DND-41 (cell line): ENCODE measurements around the gene SMOC2.

Source experiments
- ATAC-seq: fragments of 200-7000 bp; cut with Tn5 transposase; 3 replicates; pipeline ENCODE4 v1.9.1; 2021; ENCODE audit warnings: low read depth; ENCODE audit not compliant: insufficient read depth
- DNase-seq: peaks from one replicate; pipeline ENCODE4 v3.0.0-alpha.2; 2020
- H2AFZ ChIP-seq: 2 replicates; pipeline ENCODE4 v1.6.0; 2012; ENCODE audit warnings: low read depth, low read length
- H3K27ac ChIP-seq: 2 replicates; pipeline ENCODE4 v1.5.1; 2012; ENCODE audit warnings: low read length, inconsistent platforms
- H3K27me3 ChIP-seq: fragments of 200-600 bp; sonication (generic); 2 replicates; pipeline ENCODE4 v1.6.0; 2012; ENCODE audit warnings: low read length, mild to moderate bottlenecking, inconsistent platforms; ENCODE audit not compliant: insufficient read depth, poor library complexity
- H3K36me3 ChIP-seq: 2 replicates; pipeline ENCODE4 v1.5.1; 2012; ENCODE audit warnings: low read length, inconsistent platforms; ENCODE audit not compliant: insufficient read depth
- H3K4me1 ChIP-seq: 2 replicates; pipeline ENCODE4 v1.5.1; 2012; ENCODE audit warnings: mild to moderate bottlenecking, low read length; ENCODE audit not compliant: insufficient read depth
- H3K4me2 ChIP-seq: 2 replicates; pipeline ENCODE4 v1.6.0; 2012; ENCODE audit warnings: mild to moderate bottlenecking, moderate library complexity, low read length, inconsistent platforms; ENCODE audit not compliant: insufficient read depth
- H3K4me3 ChIP-seq, 2 experiments: fragments of 200-600 bp in 1 of 2; shearing (Covaris generic) in 1 of 2; 2 replicates each; pipeline ENCODE4 v1.5.1; 2012 to 2016; ENCODE audit warnings: inconsistent platforms in 2 of 2, low read length in 2 of 2, mild to moderate bottlenecking in 2 of 2, low read depth in 1 of 2, moderate library complexity in 1 of 2
- H3K79me2 ChIP-seq: 2 replicates; pipeline ENCODE4 v1.6.0; 2012; ENCODE audit warnings: low read length, inconsistent platforms; ENCODE audit not compliant: insufficient read depth
- H3K9ac ChIP-seq: 2 replicates; pipeline ENCODE4 v1.6.0; 2012; ENCODE audit warnings: low read depth, mild to moderate bottlenecking, inconsistent platforms, low read length, moderate library complexity
- H3K9me3 ChIP-seq: 2 replicates; pipeline ENCODE4 v1.5.1; 2012; ENCODE audit warnings: low read length, moderate library complexity, mild to moderate bottlenecking, inconsistent platforms; ENCODE audit not compliant: insufficient read depth, severe bottlenecking
- H4K20me1 ChIP-seq: 2 replicates; pipeline ENCODE4 v1.6.0; 2012; ENCODE audit warnings: low read length; ENCODE audit not compliant: insufficient read depth
- CTCF ChIP-seq: IDR thresholded peaks from 2 replicates; pipeline ENCODE4 v1.5.1; 2012; ENCODE audit warnings: borderline replicate concordance, low read length, moderate library complexity, mild to moderate bottlenecking; ENCODE audit not compliant: poor library complexity, severe bottlenecking; ENCODE audit errors: extremely low read depth
- EZH2 ChIP-seq: IDR thresholded peaks from 3 replicates; pipeline ENCODE4 v1.6.1; 2012; ENCODE audit warnings: borderline replicate concordance, low read depth, mild to moderate bottlenecking, moderate library complexity, low read length, inconsistent platforms; ENCODE audit not compliant: severe bottlenecking

Gene SMOC2

GRCh38 chr6:168582571-168582981 lies 141.6 kb downstream of the SMOC2 start:
- ATAC-seq, result no peak
- H3K4me3 ChIP-seq, result no peak overlapping the region
- DNase-seq, result no peak

DNA sequence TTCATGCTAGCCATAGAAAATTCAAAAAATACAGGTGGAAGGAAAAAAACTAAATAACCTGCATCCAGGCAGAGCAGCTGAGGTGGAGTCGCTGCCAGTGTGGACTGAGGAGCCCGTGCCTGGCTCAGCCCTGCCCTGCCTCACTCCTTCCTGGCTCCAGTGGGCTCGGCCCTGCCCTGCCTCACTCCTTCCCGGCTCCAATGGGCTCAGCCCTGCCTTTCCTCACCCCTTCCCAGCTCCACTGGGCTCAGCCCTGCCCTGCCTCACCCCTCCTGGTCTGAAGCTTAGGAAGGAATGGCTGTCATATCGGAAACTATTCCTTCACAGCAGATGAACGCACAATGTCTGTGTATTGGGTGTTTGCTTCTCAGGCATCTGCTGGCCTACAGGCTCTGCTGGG lies 142.1 kb downstream of the SMOC2 start:
- H3K79me2 ChIP-seq, result no peaks in the 10 kb centered on the region
- no peaks in the 10 kb centered on the region for H4K20me1 ChIP-seq
- no peak overlapping the region for H3K4me2 ChIP-seq
- ATAC-seq (no peak), DNase-seq (no peak)
- H2AFZ ChIP-seq, result no peak overlapping the region
- TF ChIP-seq EZH2 (no peak), CTCF (no peak)
- no peak overlapping the region for H3K9ac ChIP-seq
- no peaks in the 10 kb centered on the region for H3K27me3 ChIP-seq
- no peaks in the 10 kb centered on the region for H3K4me1 ChIP-seq
- no peaks in the 10 kb centered on the region for H3K36me3 ChIP-seq
- no peaks in the 10 kb centered on the region for H3K9me3 ChIP-seq
- H3K27ac ChIP-seq, result no peak overlapping the region
- no peak overlapping the region for H3K4me3 ChIP-seq

More at GRCh38 chr6:168582571-168582981, 141.6 kb downstream of the SMOC2 start:
- H3K27me3 ChIP-seq, result no peaks in the 10 kb centered on the region
- no peak overlapping the region for H3K4me2 ChIP-seq
- H3K4me1 ChIP-seq, result no peaks in the 10 kb centered on the region
- H3K36me3 ChIP-seq, result no peaks in the 10 kb centered on the region
- H4K20me1 ChIP-seq, result no peaks in the 10 kb centered on the region
- H3K9ac ChIP-seq, result no peak overlapping the region
- TF ChIP-seq CTCF (no peak), EZH2 (no peak)
- no peaks in the 10 kb centered on the region for H3K9me3 ChIP-seq
- H3K27ac ChIP-seq, result no peak overlapping the region
- no peaks in the 10 kb centered on the region for H3K79me2 ChIP-seq
- no peak overlapping the region for H2AFZ ChIP-seq

GRCh38 chr6:168583821-168584220 lies 142.8 kb downstream of the SMOC2 start:
- Histone ChIP-seq H3K27me3 (no peaks in the 10 kb centered on the region), H3K27ac (no peak overlapping the region), H3K4me3 (no peak overlapping the region), H3K79me2 (no peaks in the 10 kb centered on the region), H3K36me3 (no peaks in the 10 kb centered on the region), H3K4me1 (no peaks in the 10 kb centered on the region), H4K20me1 (no peaks in the 10 kb centered on the region), H3K9me3 (no peaks in the 10 kb centered on the region), H3K4me2 (no peak overlapping the region), H2AFZ (no peak overlapping the region), H3K9ac (no peak overlapping the region)
- TF ChIP-seq CTCF (no peak), EZH2 (no peak)
- DNase-seq, result no peak
- no peak for ATAC-seq

DNA sequence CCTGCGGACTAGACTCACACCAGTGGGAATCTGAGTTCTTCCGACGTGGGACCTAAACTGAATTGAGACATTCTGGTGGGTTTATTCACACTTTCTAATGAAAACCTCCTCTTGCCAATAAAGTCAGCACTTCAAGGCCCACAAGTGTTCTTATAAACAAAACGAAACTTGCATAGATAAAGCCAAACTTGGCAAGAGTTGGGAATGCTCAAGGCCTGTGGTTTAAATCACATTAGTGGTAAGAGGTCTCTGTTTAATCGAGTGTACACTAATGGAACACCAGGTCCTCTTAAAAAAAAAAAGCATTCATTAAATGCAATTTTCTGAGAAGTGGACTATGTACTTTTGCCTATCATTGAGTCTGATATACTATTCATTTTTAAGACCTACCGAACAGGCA lies 143.3 kb downstream of the SMOC2 start:
- Histone ChIP-seq H4K20me1 (no peaks in the 10 kb centered on the region), H3K27me3 (no peaks in the 10 kb centered on the region), H3K36me3 (no peaks in the 10 kb centered on the region), H3K4me2 (no peak overlapping the region), H2AFZ (no peak overlapping the region), H3K79me2 (no peaks in the 10 kb centered on the region), H3K9me3 (no peaks in the 10 kb centered on the region), H3K27ac (no peak overlapping the region), H3K4me3 (no peak overlapping the region), H3K9ac (no peak overlapping the region), H3K4me1 (no peaks in the 10 kb centered on the region)
- DNase-seq (no peak), ATAC-seq (no peak)
- TF ChIP-seq EZH2 (no peak), CTCF (no peak)
